Measurements from ENCODE around the gene SECISBP2L.

The SECISBP2L gene

GRCh38 chr15:49031804-49032203 lies 14.4 kb downstream of the SECISBP2L start:
- TF ChIP-seq CTCF (IDR thresholded peaks at IDR 0.05; ENCODE audit: low read depth, low read length): no peak
- no peak for DNase-seq (ENCODE audit: extremely low read depth, low read depth)

GRCh38 chr15:49026700-49027099 lies 19.5 kb downstream of the SECISBP2L start:
- TF ChIP-seq CTCF (IDR thresholded peaks at IDR 0.05; ENCODE audit: low read depth, low read length): no peak
- DNase-seq (ENCODE audit: extremely low read depth, low read depth): no peak

GRCh38 chr15:49024840-49025239 lies 21.4 kb downstream of the SECISBP2L start:
- TF ChIP-seq CTCF (IDR thresholded peaks at IDR 0.05; ENCODE audit: low read depth, low read length): no peak
- DNase-seq (ENCODE audit: extremely low read depth, low read depth): no peak

GRCh38 chr15:49023354-49023753 lies 22.9 kb downstream of the SECISBP2L start:
- DNase-seq (ENCODE audit: extremely low read depth, low read depth): no peak
- no peak for TF ChIP-seq CTCF (IDR thresholded peaks at IDR 0.05; ENCODE audit: low read depth, low read length)

GRCh38 chr15:49015896-49016295 lies 30.4 kb downstream of the SECISBP2L start:
- peak; percentile 14 for DNase-seq (ENCODE audit: extremely low read depth, low read depth)
- no peak for TF ChIP-seq CTCF (IDR thresholded peaks at IDR 0.05; ENCODE audit: low read depth, low read length)

GRCh38 chr15:48999314-48999713 lies 46.9 kb downstream of the SECISBP2L start:
- DNase-seq (ENCODE audit: extremely low read depth, low read depth): no peak
- no peak for TF ChIP-seq CTCF (IDR thresholded peaks at IDR 0.05; ENCODE audit: low read depth, low read length)

- no peak for DNase-seq (ENCODE audit: extremely low read depth, low read depth)
- no peak for TF ChIP-seq CTCF (IDR thresholded peaks at IDR 0.05; ENCODE audit: low read depth, low read length)
These were observed 50.0 kb downstream of the SECISBP2L start for GRCh38 chr15:48996276-48996675.
